NCI-H1048 (cell line): ENCODE measurements around the gene C1orf105.

Source experiments
- DNase-seq: peaks from one replicate; lab custom pipeline; 2025; lab: John Stamatoyannopoulos, UW

C1orf105 gene

DNA sequence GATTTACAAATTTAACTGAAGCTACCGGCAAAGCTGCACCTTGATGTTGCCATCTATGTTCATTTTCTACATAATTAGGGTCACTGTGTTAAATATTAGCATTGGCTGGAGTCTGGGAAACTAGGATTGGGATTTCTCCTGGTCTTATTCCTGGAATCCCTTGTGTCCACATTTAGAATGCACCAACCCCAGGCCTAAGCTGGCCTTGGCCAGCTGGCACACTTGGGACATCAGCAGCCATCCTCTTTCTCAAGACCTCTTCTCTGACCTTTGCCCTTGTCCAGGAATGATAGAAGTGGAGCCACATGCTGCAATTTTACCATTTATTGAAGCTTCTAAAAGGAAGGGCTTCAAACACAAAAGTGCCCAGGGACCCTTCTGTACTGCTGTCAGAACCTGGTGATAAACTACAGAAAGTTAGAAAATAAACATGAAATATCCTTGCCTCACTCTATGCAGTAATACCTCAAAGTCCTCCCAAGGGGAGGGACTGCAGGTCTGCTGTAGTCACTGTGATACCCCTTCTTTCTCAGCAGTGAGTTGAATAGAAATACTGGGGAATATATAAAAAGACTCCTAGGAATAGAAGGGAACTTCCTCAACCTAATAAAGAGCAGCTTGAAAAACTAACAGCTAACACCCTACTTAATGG, 37.1 kb downstream of the C1orf105 start:
- no peak for DNase-seq

DNA sequence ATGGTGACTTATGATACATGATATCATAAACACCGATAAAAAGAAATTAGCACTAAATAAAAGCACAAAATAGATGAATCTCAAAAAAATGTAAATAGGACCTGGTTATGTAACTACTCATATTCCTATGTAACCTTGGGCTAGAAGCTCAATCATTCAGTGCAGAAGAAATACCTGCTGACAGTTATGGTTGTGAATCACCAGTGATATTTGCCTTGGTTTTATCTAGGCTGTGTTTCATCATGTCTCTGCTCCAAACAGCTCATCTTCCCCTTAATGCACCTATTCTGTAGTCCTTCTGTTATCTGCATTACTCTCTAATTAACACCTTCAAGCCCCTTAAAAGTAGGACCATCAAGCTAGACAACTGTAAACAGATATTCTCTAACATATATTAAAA, 39.7 kb downstream of the C1orf105 start:
- no peak for DNase-seq

DNA sequence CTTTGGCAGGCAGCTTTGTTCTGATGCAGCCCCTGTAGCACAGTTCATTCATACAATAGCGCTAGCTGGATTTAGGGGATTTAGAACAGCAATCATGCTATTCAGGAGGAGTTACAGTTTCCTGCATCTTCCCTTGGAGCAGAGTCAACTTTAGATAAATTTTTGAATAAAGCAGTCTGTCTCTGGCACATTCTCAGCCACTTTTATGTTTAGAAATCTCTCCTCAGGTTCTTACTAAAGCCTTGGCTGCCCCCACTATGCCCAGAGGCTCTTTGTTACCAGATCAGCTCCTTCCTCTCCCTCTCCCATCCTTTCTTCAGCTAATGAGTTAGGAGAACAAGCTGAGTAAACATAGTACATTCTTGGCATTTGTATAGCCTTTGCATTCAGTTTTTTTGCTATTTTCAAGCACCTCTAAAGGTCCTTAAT, 40.4 kb downstream of the C1orf105 start:
- DNase-seq = no peak

DNA sequence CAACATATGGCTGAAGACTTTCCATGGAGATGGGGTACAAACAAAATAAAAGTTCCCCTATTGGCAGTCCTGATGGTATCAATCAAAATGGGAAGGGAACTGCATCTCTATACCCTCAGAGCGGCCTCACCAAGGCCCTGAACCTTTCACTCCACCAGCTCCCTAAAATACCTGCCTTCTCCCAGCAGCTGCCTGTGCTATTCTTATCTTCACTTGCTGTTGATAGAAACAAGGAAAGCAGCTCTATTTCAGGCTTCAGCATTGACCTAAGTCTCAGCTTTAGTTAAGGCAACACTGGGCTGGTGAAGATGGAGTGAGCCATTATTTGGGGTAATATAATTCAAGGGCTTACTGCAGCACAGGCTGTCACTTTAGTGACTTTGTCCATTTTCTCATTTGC, 45.1 kb downstream of the C1orf105 start:
- DNase-seq = no peak

DNA sequence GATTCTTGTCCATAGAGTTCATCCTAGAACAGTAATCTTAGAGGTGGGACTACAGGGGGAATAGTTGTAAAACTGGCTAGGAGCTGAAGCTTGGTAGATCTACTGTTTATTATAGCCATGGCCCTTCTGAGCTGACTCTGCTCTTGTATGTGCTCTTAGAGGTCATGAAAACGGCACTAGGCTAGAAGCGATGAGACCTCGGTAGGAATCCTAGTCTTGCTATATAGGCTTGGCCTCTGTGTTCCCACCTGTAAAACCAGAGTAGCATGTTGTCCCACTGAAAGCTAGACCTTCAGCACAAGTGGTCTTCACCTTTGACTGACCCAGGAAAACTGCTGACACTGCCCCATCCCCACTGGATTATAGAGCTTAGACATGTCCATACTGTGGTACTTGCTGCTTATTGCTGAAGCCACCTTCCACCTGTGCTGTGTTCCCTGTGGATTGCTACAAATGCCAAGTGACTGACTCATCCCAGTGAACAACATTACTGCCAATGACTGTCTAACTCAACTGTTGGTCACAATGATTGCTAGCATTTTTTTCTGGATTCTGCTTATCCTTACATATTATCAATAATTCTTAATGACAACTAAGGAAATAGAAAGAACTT, 46.4 kb downstream of the C1orf105 start:
- DNase-seq = no peak

DNA sequence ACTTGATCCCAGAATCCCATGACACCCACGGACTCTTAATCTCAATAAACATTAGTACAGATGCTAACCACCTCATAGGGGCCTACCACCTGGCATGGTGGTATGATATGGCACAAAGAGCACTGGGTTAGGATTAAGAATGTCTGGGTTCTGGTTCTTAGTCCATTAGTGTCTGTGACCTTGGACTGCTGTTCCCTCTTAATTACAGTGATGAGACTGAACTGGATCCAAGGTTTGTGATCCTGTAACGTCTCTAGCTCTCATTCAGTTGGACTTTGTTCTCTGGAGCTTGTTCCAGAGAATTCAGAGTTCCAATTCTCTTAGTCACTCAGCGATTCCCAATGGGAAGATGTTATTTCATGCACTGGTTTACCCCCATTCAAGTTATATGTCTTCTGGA, 47.0 kb downstream of the C1orf105 start:
- DNase-seq = no peak

DNA sequence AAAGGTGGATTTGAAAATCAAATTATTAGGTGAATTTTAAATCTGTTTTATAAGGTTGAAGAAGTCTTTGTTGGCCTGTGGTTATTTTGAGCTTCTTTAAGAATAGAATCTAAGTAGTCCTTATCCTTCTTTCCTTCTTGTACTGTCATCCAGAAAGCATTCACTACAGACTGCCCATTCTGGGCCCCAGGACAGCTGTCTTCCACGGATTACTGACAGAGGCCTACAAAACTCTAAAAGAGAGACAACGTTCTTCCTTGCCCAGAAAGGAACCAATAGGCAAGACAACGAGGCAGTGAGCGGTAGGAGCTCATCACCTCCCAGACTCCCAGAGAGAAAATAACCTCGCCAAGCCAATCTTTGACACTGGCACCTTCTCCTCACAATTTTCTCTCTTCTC, 47.8 kb downstream of the C1orf105 start:
- no peak for DNase-seq

DNA sequence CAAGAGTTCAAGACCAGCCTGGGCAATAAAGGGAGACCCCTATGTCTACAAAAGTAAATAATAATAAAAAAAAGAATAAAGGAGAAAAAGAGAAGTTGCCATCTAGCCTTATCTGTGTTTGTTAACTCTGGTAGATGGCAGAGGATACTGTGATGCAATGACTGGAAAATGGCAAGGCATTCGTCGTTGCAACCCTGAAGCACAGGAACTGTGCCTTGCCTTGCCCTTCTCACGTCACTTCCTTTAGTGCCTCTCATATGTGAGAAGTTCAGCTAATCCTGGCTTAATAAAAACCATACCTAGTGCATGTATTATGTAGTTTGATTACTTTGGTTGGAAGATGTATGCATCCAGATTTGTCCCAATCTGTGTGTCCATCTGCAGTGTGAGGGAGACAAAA, 49.2 kb downstream of the C1orf105 start:
- DNase-seq = no peak

DNA sequence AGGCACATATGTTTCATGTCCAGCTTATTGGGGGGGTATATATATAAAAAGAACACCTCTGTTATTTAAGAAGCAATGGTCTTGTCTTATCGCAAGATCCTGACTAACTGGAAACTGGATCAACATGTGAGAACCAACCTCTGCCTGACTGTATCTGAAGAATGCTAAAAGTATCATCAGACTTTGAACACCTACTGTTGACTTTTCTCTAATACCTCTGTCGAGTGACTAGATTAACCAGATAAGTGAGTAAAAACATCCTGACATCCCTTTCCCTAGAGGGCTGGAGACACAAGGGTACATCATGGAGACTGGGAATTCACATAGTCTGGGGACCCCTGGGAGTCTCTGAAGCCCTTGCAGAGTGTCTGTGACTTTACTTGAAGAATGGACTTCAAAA, 49.7 kb downstream of the C1orf105 start:
- DNase-seq = no peak

DNA sequence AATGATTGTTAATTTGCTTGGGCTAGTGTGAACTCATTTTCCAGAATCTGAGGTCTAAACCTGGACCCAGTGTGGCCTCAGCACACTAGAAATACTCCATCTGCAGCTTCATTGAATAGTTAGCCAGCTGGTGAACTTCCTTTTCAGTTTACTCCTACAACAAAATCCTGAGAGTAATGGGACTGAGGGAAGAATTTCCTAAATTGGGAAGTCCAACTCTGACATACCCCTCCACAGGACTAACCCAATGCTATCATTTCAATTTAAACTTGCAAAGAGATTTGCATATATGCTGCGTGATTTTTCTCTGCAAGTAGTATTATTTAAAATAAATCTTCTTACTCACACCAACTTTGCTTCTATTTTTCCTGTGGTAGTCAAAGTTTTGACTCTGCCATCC, 51.2 kb downstream of the C1orf105 start:
- DNase-seq = no peak

DNA sequence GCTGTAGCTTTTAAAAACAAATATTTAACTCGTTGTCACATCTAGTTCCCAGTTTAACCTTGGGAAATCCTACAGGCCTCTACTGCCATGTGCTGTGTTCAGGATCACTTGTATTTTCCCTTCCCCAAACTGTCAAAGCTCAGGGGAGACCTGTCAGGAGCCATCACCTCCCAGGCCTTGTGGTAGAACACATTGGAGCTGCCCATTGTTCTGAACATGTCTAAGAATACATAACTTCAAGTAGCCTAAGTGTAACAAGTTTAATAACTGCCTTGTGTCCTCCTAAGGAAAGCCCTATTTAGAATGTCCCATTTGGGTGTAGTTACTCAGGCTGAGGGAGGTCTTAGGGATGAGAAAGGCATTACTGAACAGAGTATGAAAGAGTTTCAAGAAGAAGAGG, 52.0 kb downstream of the C1orf105 start:
- DNase-seq = no peak

DNA sequence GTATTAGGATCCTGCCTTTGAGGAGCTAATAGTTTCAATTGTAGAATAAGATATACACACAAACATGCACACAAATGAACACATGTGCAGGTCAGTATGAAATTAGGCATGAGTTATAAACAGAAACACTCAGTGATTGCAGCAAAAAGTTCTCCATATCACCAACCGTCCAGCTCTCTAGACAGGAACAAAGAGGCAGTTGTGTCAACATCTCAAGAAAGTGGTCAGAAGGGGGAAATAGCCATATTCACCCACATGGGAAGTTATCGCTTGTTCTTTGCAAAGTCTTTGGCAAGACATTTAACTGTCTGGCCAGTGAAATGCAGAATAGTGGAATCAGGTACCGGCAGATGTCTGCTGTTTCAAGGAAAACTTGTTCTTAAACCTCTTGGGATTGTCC, 52.8 kb downstream of the C1orf105 start:
- DNase-seq = no peak

DNA sequence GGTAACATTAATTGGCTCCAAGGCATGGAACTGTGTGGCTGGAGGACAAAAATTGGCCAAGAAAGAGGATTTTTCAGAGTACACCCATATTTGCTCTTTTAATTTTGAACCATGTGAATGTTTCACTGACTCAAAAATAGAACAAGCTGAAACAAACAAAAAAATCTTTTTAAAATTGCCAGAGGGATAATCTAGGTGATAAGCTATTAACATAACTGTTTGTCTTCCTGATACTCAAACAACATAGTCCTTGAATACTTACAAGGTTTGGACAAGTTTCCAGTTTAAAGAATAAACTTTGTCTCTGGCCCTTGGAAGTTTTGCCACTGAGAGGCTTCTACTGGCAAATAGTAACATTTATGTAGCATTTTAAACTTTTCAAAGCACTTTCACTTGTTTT, 53.4 kb downstream of the C1orf105 start:
- no peak for DNase-seq

DNA sequence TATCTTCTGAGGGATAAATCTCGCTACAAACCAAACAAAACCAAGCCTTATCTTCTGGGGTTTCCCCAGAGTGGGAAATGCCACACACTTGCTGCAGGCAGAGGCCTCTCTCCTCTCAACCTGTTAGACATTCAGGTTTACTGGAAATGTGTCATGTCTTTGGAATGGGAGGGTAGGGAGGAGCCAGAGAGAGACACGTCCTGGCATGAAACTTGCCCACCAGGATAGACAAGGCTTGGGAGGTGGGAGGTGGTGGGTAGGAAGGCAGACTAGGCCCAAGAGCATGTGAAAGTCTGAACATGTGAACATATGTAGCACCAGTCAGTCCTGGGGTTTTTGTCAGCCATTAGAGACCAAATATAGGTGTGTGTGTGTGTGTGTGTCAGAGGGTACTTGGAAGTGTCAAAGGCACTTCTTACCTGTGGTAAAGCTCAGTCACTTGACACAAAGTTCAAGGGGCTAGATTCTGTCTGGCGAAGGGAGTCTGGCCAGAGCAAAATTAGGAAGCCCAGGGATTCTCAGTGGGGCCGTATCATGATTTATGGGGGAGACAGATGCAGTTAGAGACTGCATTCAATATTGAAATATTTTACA, 55.8 kb downstream of the C1orf105 start:
- no peak for DNase-seq

DNA sequence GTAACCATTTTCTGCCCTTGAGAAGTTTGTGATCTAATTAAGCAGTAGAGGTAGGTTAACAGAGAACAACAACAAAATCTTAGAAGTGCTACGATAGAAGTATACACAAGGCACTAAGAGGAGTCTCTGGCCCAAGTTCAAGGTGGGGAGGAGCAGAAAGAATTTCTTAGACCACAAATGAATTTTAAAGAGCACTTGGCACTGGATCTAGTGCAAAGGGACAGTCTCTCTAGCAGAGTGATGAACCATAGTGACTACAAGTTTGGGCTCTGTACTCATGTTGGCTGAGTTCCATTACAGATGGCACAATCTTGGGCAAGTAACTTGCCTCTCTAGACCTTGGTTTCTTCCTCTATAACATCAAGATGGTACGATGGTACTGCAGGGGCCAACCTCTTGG, 56.7 kb downstream of the C1orf105 start:
- DNase-seq = no peak

DNA sequence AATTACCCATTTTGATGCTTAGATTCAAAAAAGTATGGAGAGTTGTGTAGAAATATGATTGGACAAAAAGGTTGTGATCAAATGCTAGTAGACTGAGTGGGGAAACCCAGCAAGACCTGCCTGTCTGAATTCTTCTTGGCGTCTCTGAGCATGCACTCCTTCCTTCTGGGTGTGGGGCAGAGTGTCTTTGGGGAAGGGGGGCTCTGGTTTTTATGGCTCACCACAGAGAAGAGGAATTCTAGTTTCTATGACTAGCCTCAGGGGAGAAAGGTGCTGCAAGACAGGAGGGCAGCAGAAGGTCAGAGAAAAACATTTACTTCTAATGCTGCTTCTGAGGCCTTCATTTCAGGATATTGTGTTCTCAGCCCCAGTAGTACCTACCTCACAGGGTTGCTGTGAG, 57.3 kb downstream of the C1orf105 start:
- no peak for DNase-seq

DNA sequence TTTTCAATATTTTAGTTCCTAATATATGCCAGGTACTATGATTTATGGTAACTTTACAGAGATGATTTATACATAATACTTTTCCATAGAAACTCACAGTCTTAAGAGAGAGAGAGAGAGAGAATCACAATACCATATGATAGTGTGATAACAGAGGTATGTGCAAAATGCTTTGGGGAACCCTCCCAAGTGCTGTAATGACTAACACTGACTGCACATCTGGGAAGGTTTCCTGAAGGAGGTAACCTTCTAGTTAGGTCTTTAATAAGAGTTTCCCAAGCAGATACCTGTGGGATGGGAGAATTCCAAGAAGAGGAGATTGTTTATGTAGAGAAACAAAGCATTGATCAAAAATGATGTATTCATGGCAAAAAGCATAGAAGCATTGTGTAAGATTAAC, 58.0 kb downstream of the C1orf105 start:
- no peak for DNase-seq

DNA sequence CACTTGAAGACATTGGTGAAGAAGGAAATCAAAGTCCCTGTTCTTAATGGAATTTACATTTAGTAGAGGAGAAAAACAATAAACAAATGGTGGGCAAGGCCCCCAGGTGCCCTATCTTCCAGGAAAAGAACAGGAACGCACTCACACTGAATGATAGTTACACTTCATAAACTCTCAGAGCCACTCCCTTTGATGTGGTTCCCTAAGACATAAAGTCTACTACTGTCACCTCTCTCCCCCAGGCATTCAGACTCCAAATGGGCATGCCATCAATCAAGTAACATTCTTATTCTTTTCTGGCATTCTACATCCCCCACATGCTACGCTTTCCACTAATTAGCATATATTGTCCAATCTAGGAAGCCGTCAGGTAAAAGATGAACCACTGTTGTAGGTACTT, 59.9 kb downstream of the C1orf105 start:
- no peak for DNase-seq

DNA sequence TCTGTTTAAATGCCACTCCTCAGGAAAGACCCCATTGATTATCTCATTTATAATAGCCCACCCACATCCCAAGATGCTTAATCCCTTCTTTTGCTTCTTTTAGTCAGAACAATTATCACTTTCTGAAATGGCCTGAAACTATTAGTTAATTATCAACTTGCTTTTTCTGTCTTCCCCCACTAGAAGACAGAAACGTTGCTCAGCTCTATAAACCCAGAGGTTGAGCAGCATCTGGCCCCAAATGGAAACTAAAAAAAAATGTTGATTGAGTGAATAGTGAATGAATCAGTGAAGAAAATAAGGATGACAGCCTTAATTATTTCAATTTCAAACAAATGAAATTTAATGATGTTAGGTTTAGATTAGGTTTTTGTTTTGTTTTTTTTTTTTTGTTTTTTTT, 61.6 kb downstream of the C1orf105 start:
- DNase-seq = no peak

DNA sequence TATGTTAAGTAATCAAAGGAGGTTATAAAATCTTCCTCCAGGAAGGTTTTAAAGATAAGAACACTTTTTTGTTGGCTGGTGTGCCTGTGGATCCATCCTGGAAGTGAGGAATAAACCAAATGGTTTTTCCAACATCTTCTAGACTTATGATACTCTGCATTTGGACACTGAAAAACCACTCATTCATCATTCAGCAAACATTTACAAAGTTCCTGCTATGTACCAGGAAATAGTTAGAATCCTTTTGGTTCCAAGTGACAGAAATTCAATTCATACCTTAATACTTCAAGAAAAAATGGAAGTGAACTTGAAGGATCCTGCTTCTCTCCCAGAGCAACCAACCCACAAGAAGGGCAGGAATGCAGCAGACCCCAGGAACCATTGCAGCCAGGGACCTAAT, 63.0 kb downstream of the C1orf105 start:
- DNase-seq = no peak

DNA sequence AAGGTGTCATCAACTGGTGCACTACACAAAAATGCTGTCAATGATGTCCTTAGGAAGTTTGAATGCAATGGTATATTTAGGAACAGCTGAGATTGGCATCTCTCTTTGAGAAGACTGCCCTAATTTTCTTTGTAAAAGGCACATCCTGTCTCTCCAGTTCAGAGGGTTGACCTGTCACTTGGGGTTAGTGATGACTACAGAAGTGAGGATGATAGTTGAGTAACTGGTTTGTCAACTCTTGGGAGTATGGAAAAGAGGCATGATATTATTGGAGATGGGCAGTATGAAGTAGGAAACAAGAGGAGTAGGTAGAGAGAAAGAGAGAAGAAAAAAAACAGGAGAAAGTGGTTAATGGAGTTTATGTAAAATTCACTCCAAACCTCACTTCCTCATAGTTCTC, 63.8 kb downstream of the C1orf105 start:
- DNase-seq = no peak

DNA sequence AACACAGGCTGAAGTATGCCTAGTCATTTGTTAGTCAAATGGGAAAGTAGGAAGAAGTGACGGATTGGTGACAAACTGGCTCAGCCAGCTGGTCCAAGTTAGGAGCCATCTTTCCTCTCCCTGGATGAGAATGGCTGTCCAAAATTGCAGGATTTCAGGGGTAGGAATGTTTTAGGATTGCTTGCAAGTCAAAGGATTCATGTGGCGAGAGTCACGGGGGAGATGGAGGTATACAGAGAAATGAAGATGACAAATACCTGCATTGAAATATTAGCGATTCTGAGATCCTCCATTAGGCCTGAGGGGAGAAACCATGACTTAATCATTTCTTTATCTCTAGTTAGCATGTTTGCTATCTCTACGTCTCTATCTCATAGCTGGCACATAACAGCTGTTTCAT, 65.1 kb downstream of the C1orf105 start:
- DNase-seq = no peak

DNA sequence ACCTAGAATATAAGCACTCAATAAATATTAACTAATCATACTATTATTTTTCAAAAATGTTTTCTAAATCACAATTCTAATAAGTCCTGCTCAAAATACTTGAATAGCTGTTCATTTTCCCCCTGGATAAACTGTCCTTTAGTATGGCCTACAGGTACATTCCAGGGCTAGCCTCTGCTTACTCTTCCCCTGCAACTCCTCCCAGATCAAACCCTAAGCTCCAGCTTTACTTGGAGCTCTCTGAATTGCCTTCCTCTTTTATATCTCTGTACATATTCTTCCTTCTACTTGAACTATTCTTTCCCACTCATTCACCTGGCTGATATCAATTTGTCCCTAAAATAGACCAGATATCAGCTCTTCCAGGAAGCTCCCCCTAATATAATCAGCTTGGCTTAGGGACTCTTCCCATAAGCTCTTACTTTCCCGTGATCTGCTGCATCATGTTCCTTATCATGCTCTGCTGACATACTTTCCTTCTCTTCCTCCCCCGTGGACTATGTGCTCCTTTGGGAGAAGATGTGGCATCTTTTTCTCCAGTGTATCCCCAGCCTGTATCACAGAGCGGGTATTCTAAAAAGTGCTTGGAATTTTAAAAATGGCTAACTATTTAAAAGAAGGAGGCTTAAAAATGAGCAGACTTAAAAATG, 66.4 kb downstream of the C1orf105 start:
- DNase-seq = no peak
